Breast epithelium (tissue), 4 donors: ENCODE results near the gene CHRNB2. TPM values are rescaled to one million over a fixed set of nuclear protein-coding genes. Genes with fewer than 3 reads are reported as not detected.

Experiments
- DNase-seq, 2 donors: peaks; one replicate each; pipeline ENCODE4 v3.0.0-alpha.2; 2019; ENCODE audit warnings: low spot score in 2 of 2
- H3K27ac ChIP-seq, 2 donors: fragments of 200-600 bp; sonication (generic) in 1 of 2; one replicate each; pipeline ENCODE4 v1.5.1; 2016 to 2019; ENCODE audit warnings: mild to moderate bottlenecking in 1 of 2
- H3K27me3 ChIP-seq, 2 donors: fragments of 200-600 bp; sonication (generic) in 1 of 2; one replicate each; pipeline versions ENCODE4 v1.5.1 to v1.6.0; 2017 to 2019; ENCODE audit warnings: control low read depth in 1 of 2, mild to moderate bottlenecking in 1 of 2
- H3K36me3 ChIP-seq: fragments of 200-600 bp; one replicate; pipeline ENCODE4 v1.5.1; 2019
- H3K4me1 ChIP-seq, 2 donors: fragments of 200-600 bp; sonication (generic); one replicate each; pipeline ENCODE4 v1.5.1; 2016 to 2019; ENCODE audit warnings: control low read depth in 1 of 2
- H3K4me3 ChIP-seq, 3 donors: fragments of 200-600 bp; sonication (generic); 1 replicate in 2 of 3; 2 replicates in 1 of 3; pipeline ENCODE4 v1.5.1; 2016 to 2019; ENCODE audit warnings: mild to moderate bottlenecking in 3 of 3, moderate library complexity in 2 of 3
- H3K9me3 ChIP-seq, 2 donors: fragments of 200-600 bp; sonication (generic) in 1 of 2; one replicate each; pipeline ENCODE4 v1.5.1; 2016 to 2019; ENCODE audit warnings: control low read depth in 1 of 2
- POLR2A ChIP-seq: fragments of 450-650 bp; IDR thresholded peaks from one replicate; pipeline ENCODE4 v1.6.1; 2016; ENCODE audit warnings: antibody characterized with exemption, mild to moderate bottlenecking, moderate library complexity
- POLR2AphosphoS5 ChIP-seq, 3 donors: sonication (generic); formaldehyde crosslinking; IDR thresholded peaks; one replicate each; pipeline ENCODE4 v1.6.1; 2017; ENCODE audit warnings: antibody characterized with exemption in 3 of 3
- intact Hi-C: fragments of 100-400 bp; cut with DNase I; formaldehyde crosslinking; loops from one replicate; pipeline ENCODE4 v1.15.1; 2023; ENCODE audit warnings: low total_unique reads
- total RNA-seq, 3 donors: library from RNA; depleted of rRNA; stranded (reverse); fragments of >200 nt; gene quantifications; one replicate each; pipeline ENCODE4 v1.1.0, GENCODE V29; 2016
- TF ChIP-seq, protein P1 (sequence below), 3 donors: fragments of 450-650 bp; IDR thresholded peaks; one replicate each; pipeline ENCODE4 v1.5.1; 2016 to 2017; ENCODE audit warnings: antibody characterized with exemption in 3 of 3, mild to moderate bottlenecking in 3 of 3, moderate library complexity in 3 of 3

The CHRNB2 gene
- total RNA-seq, 3 donors from 2014 or later = 0.16 to 1.3 (median 0.73) TPM

DNA sequence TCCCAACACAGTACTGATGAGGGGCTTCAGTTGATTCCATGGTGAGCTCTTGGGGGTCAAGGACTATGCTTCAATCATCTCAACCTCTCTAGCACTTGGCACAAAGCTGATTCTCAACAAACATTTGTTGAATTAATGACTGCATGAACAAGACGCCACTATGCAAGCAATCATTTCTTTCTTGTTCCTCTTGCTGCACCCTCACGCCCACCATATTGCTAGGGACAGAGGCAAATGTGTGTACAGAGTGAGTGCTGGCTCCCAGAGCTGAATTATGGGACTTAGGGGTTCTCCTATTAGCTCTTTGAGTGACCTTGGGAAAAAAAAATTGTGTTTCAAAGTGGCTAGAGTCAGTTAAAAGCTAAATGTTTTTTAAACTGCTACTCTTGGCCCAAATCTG is 38.0 kb downstream of the CHRNB2 start:
- Histone ChIP-seq H3K4me3 (no peak overlapping the region), H3K27me3 (no peaks in the 10 kb centered on the region), H3K4me1 (peaks cover 3 to 6% of the 10 kb centered on the region in 2 donors), H3K36me3 (no peaks in the 10 kb centered on the region), H3K27ac (no peak overlapping the region), H3K9me3 (no peaks in the 10 kb centered on the region)
- TF ChIP-seq, protein P1, sequence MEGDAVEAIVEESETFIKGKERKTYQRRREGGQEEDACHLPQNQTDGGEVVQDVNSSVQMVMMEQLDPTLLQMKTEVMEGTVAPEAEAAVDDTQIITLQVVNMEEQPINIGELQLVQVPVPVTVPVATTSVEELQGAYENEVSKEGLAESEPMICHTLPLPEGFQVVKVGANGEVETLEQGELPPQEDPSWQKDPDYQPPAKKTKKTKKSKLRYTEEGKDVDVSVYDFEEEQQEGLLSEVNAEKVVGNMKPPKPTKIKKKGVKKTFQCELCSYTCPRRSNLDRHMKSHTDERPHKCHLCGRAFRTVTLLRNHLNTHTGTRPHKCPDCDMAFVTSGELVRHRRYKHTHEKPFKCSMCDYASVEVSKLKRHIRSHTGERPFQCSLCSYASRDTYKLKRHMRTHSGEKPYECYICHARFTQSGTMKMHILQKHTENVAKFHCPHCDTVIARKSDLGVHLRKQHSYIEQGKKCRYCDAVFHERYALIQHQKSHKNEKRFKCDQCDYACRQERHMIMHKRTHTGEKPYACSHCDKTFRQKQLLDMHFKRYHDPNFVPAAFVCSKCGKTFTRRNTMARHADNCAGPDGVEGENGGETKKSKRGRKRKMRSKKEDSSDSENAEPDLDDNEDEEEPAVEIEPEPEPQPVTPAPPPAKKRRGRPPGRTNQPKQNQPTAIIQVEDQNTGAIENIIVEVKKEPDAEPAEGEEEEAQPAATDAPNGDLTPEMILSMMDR (IDR thresholded peaks at IDR 0.05) = no peak
- TF ChIP-seq POLR2A (no peak), POLR2AphosphoS5 (IDR thresholded peaks at IDR 0.05) (no peak)
- no peak for DNase-seq
- intact Hi-C loops = no loop called here

DNA sequence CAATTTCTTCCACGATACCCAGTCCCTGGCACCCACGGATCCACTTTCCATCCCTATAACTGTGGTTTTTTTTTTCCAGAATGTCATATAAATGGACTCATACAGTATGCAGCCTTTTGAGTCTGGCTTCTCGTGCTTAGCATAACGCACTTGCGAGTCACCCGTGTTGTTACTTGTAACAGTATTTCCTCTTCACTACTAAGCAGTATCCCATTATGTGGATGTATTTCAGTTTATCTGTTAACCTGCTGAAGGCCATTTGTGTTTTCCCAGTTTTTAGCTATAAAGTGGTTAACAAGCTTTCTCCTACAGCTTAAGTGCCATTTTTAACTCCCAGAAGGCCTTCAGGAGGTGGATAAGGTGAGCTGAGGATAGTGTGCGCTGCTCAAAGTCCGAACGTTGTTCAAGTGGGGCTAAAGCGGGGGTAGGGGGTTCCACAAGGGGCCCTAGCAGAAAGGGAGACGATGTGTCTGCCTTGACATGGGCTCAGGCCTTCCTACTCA is 39.6 kb downstream of the CHRNB2 start:
- no peaks in the 10 kb centered on the region for H3K36me3 ChIP-seq
- H3K4me1 ChIP-seq = peaks cover 3 to 6% of the 10 kb centered on the region in 2 donors
- TF ChIP-seq, protein P1 (IDR thresholded peaks at IDR 0.05) = no peak
- TF ChIP-seq POLR2AphosphoS5 (IDR thresholded peaks at IDR 0.05) (no peak), POLR2A (no peak)
- intact Hi-C loops = no loop called here
- peak overlapping the region; percentile 95 to 98 for H3K27ac ChIP-seq
- no peaks in the 10 kb centered on the region for H3K9me3 ChIP-seq
- no peaks in the 10 kb centered on the region for H3K27me3 ChIP-seq
- DNase-seq = no peak
- H3K4me3 ChIP-seq = peak overlapping the region; percentile 78 to 96 (median 94)

DNA sequence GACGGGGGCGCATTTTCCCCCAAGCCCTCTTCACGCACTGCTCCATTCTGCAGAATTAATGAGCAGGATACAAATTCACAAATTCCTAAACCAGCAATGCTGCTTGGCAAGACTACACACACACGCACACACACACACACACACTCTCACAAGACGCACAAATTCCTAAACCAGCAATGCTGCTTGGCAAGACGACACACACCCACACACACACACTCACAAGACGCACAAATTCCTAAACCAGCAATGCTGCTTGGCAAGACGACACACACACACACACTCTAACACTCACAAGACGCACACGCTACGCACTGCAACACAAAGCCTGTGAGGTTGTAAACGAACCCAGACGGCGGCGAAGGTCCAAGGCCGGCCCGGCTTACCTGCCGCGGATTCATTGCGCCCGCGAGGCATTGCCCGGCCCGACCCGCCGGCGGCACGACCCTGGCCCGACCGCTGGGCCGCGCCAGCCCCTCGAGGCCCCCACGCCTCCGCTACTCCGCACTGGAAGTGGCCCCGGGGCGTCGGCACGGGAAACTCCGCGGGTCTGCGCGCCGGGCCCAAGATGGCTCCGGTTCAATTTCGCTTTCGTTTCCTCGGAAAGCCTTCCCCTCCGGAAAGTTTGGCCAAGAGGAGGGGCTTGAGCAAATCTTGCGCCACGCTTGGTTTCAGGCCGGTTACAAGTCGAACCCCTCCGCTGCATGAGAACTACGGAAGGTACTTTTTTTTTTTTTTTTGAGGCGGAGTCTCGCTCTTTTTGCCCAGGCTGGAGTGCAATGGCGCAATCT is 40.2 kb downstream of the CHRNB2 start, which contains the start of gene ADAR:
TSS of gene ADAR (minus strand) at position 578 of the 788 bp plus-strand sequence. CDS start at position 398, 180 bp downstream.
- peak; percentile 89 to 92 for DNase-seq
- Histone ChIP-seq H3K9me3 (no peaks in the 10 kb centered on the region), H3K4me3 (peak within 1 kb of the TSS; percentile 78 to 96 (median 94)), H3K36me3 (no peaks in the 10 kb centered on the region), H3K27me3 (no peaks in the 10 kb centered on the region), H3K4me1 (peaks cover 3 to 6% of the 10 kb centered on the region in 2 donors), H3K27ac (peak within 1 kb of the TSS; percentile 95 to 98)
- peak; percentile 26 to 88 (median 73) for TF ChIP-seq POLR2AphosphoS5 (IDR thresholded peaks at IDR 0.05)
- TF ChIP-seq POLR2A = peak; percentile 38
- TF ChIP-seq, protein P1 (IDR thresholded peaks at IDR 0.05) = no peak
- intact Hi-C loops = no loop called here

DNA sequence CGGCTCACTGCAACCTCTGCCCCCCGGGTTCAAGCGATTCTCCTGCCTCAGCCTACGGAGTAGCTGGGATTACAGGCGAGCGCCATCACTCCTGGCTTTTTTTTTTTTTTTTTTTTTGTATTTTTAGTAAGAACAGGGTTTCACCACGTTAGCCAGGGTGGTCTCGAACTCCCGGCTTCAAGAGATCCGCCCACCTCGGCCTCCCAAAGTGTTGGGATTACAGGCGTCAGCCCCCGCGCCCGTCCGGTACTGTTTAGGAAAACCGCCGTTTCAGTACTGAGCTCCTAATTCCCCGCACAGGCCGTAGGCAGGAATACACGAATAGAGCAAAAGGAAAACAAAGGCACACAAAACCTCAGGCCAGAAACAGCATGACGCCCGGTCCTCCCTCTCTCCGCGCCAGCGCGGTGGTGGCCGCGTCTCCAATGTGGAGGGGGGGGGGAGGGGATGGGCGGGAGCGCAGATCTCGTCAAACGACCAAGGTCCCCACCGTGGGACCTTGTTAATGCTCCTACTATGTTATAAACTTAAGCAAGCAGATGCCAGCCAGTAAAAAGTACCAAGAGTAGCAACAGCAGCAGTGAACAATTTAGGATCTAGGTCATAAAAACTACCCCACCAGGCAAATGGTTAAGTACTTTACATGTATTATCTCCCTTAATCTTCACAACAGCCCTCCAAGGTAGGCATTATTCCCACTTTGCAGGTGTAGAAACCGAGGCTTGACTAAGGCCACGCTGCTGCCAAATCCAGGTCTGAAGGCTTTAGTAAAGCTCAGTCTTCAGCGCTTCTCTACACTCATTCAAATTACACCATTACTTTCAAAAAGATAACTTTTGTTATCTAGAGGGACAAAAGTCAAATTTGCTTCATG is 41.1 kb downstream of the CHRNB2 start:
- H3K4me3 ChIP-seq = peak overlapping the region; percentile 78 to 96 (median 94)
- no peaks in the 10 kb centered on the region for H3K36me3 ChIP-seq
- H3K27ac ChIP-seq = peak overlapping the region; percentile 95 to 98
- H3K9me3 ChIP-seq = no peaks in the 10 kb centered on the region
- TF ChIP-seq POLR2A = no peak
- no peak for TF ChIP-seq POLR2AphosphoS5 (IDR thresholded peaks at IDR 0.05)
- TF ChIP-seq, protein P1 (IDR thresholded peaks at IDR 0.05) = no peak
- no peaks in the 10 kb centered on the region for H3K27me3 ChIP-seq
- peak in 1 of 2 donors; percentile 47 for DNase-seq
- peaks cover 0 to 6% of the 10 kb centered on the region in 2 donors for H3K4me1 ChIP-seq
- intact Hi-C loops = no loop called here
